Neural cell (in vitro differentiated cells): ENCODE measurements around the gene AMOTL2. TPM values are rescaled to one million over a fixed set of nuclear protein-coding genes. Genes with fewer than 3 reads are reported as not detected.
A peak's percentile ranks its signal among the peaks of the same experiment; 100 is the strongest.

ENCODE experiments used
- H2AFZ ChIP-seq: fragments of 200-600, 300-800 bp; sonication (generic), shearing (Covaris generic); 2 replicates; pipeline ENCODE4 v1.6.0; 2014; ENCODE audit warnings: low read depth, mild to moderate bottlenecking, antibody characterized with exemption, low read length, moderate library complexity
- H3F3A ChIP-seq: fragments of 200-600 bp; shearing (Covaris generic); 2 replicates; pipeline ENCODE4 v1.6.1; 2016; ENCODE audit warnings: mild to moderate bottlenecking, moderate library complexity, mixed read lengths, antibody characterized with exemption, low read length; ENCODE audit not compliant: insufficient read depth, poor library complexity, severe bottlenecking
- H3K27ac ChIP-seq: fragments of 200-600, 300-800 bp; sonication (generic), shearing (Covaris generic); 2 replicates; pipeline ENCODE4 v1.5.1; 2014; ENCODE audit warnings: mild to moderate bottlenecking, low read length, moderate library complexity
- H3K27me3 ChIP-seq: fragments of 300-800, 200-600 bp; sonication (generic), shearing (Covaris generic); 2 replicates; pipeline ENCODE4 v1.6.0; 2014; ENCODE audit warnings: mild to moderate bottlenecking, low read depth, low read length, moderate library complexity; ENCODE audit not compliant: insufficient read depth
- H3K36me3 ChIP-seq: fragments of 300-800, 200-600 bp; sonication (generic), shearing (Covaris generic); 2 replicates; pipeline ENCODE4 v1.5.1; 2014; ENCODE audit warnings: mild to moderate bottlenecking, antibody characterized with exemption, low read length, moderate library complexity; ENCODE audit not compliant: insufficient read depth
- H3K4me2 ChIP-seq: fragments of 300-800, 200-600 bp; sonication (generic), shearing (Covaris generic); 2 replicates; pipeline ENCODE4 v1.6.0; 2014; ENCODE audit warnings: mild to moderate bottlenecking, low read length
- H3K4me3 ChIP-seq: fragments of 300-800, 200-600 bp; sonication (generic), shearing (Covaris generic); 2 replicates; pipeline ENCODE4 v1.5.1; 2014; ENCODE audit warnings: mild to moderate bottlenecking, low read length, moderate library complexity
- H3K79me2 ChIP-seq: fragments of 200-600 bp; shearing (Covaris generic); replicated peaks from 2 replicates; pipeline ENCODE4 v1.6.0; 2014; ENCODE audit warnings: mild to moderate bottlenecking, low read length, moderate library complexity; ENCODE audit not compliant: insufficient read depth
- H3K9ac ChIP-seq: fragments of 300-800, 200-600 bp; sonication (generic), shearing (Covaris generic); 2 replicates; pipeline ENCODE4 v1.6.1; 2016; ENCODE audit warnings: mild to moderate bottlenecking, low read length, mixed read lengths
- H3K9me2 ChIP-seq: fragments of 200-600 bp; shearing (Covaris generic); 2 replicates; pipeline ENCODE4 v1.6.1; 2016; ENCODE audit warnings: mild to moderate bottlenecking, low read length, mixed read lengths; ENCODE audit not compliant: insufficient read depth
- H3K9me3 ChIP-seq: fragments of 200-600, 300-800 bp; sonication (generic), shearing (Covaris generic); 2 replicates; pipeline ENCODE4 v1.6.1; 2016; ENCODE audit warnings: mild to moderate bottlenecking, mixed run types, low read length, moderate library complexity, mixed read lengths
- H4K20me1 ChIP-seq: fragments of 200-600 bp; shearing (Covaris generic); 2 replicates; pipeline ENCODE4 v1.6.1; 2016; ENCODE audit warnings: mild to moderate bottlenecking, mixed run types; ENCODE audit not compliant: insufficient read depth
- EP300 ChIP-seq: fragments of 450-650 bp; conservative IDR thresholded peaks from 2 replicates; pipeline ENCODE4 v1.6.1; 2014; ENCODE audit warnings: antibody characterized with exemption, mild to moderate bottlenecking, moderate library complexity; ENCODE audit not compliant: poor library complexity, severe bottlenecking
- EZH2 ChIP-seq: fragments of 200-600, 300-800 bp; shearing (Covaris generic), sonication (generic); IDR thresholded peaks from 2 replicates; pipeline ENCODE4 v1.6.1; 2014; ENCODE audit warnings: antibody characterized with exemption, low read length, borderline replicate concordance, mild to moderate bottlenecking; ENCODE audit not compliant: insufficient read depth, poor library complexity, severe bottlenecking
- MXI1 ChIP-seq: fragments of 450-650 bp; conservative IDR thresholded peaks from 2 replicates; pipeline ENCODE4 v1.6.1; 2014; ENCODE audit warnings: antibody characterized with exemption, mild to moderate bottlenecking; ENCODE audit not compliant: poor library complexity, severe bottlenecking
- POLR2AphosphoS5 ChIP-seq: IDR thresholded peaks from 2 replicates; pipeline ENCODE4 v1.6.1; 2012
- RAD21 ChIP-seq: fragments of 450-650 bp; conservative IDR thresholded peaks from 2 replicates; pipeline ENCODE4 v1.6.1; 2014; ENCODE audit warnings: antibody characterized with exemption, mild to moderate bottlenecking, moderate library complexity
- REST ChIP-seq: IDR thresholded peaks from 2 replicates; pipeline ENCODE4 v1.6.1; 2012; ENCODE audit warnings: borderline replicate concordance
- SMC3 ChIP-seq: fragments of 450-650 bp; conservative IDR thresholded peaks from 2 replicates; pipeline ENCODE4 v1.6.1; 2014; ENCODE audit warnings: antibody characterized with exemption, mild to moderate bottlenecking, moderate library complexity; ENCODE audit not compliant: poor library complexity
- TAF1 ChIP-seq: IDR thresholded peaks from 2 replicates; pipeline ENCODE4 v1.6.1; 2012; ENCODE audit warnings: low read depth
- polyA plus RNA-seq: library from polyadenylated mRNA; depleted of rRNA; stranded (reverse); fragments of >200 nt; gene quantifications from 2 replicates; pipeline ENCODE4 v1.2.3, GENCODE V29; 2014
- TF ChIP-seq, protein P1 (sequence below): fragments of 450-650 bp; IDR thresholded peaks from 2 replicates; pipeline ENCODE4 v1.5.1; 2014; ENCODE audit warnings: antibody characterized with exemption, mild to moderate bottlenecking, moderate library complexity; ENCODE audit not compliant: poor library complexity, severe bottlenecking

Gene AMOTL2
- polyA plus RNA-seq, 1 donor from 2014 or later = 30.1 TPM

DNA sequence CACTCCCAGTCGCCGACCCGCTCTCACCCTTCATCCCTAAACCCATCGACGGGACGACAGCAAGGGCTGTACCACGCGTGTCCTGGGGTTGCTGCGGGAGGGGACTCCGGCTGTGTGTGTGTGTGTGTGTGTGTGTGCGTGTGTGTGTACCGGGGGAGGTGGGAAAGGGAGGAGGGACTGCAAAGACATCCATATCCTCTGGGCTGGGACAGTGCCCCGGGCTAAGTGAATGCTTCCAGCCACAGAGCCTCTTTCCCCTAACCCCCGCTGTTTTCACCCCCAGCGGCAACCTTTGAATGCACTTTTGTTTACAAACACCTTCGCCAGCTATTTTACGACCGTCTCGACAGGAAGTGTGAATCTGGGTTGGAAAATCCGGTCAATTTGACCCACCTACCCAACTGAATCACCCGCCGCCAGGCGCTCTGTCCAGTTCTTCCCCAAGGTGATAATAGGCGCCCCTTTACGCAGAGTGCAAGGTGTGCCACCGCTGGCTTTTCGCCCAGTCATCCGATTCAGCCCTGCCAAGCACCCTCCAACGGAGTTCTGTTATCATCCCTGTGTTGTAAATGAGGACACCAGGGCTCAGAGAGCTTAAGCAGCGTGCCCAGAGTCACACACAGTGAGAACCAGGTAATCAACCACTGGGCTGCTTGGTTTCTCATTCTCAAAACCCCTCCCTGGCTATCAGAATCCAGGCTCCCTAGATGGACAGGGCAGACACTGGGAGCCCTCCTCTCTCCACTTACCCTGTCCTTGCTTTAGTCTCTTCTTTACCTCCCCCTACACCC, 739 bp upstream of the AMOTL2 start:
- no peaks in the 10 kb centered on the region for H3K9me2 ChIP-seq
- H2AFZ ChIP-seq = peak overlapping the region; percentile 46
- H3K36me3 ChIP-seq = peaks cover 5% of the 10 kb centered on the region
- TF ChIP-seq POLR2AphosphoS5 = no peak
- TF ChIP-seq, protein P1, sequence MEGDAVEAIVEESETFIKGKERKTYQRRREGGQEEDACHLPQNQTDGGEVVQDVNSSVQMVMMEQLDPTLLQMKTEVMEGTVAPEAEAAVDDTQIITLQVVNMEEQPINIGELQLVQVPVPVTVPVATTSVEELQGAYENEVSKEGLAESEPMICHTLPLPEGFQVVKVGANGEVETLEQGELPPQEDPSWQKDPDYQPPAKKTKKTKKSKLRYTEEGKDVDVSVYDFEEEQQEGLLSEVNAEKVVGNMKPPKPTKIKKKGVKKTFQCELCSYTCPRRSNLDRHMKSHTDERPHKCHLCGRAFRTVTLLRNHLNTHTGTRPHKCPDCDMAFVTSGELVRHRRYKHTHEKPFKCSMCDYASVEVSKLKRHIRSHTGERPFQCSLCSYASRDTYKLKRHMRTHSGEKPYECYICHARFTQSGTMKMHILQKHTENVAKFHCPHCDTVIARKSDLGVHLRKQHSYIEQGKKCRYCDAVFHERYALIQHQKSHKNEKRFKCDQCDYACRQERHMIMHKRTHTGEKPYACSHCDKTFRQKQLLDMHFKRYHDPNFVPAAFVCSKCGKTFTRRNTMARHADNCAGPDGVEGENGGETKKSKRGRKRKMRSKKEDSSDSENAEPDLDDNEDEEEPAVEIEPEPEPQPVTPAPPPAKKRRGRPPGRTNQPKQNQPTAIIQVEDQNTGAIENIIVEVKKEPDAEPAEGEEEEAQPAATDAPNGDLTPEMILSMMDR = peak; percentile 17
- no peaks in the 10 kb centered on the region for H3K27me3 ChIP-seq
- peaks cover 33% of the 10 kb centered on the region for H3K79me2 ChIP-seq
- peak overlapping the region; percentile 97 for H3K27ac ChIP-seq
- peak overlapping the region; percentile 100 for H3K9ac ChIP-seq
- H3K4me2 ChIP-seq = peak overlapping the region; percentile 35
- H3K4me3 ChIP-seq = peak overlapping the region; percentile 99
- H3K9me3 ChIP-seq = no peaks in the 10 kb centered on the region
- H3F3A ChIP-seq = no peaks in the 10 kb centered on the region
- no peaks in the 10 kb centered on the region for H4K20me1 ChIP-seq

DNA sequence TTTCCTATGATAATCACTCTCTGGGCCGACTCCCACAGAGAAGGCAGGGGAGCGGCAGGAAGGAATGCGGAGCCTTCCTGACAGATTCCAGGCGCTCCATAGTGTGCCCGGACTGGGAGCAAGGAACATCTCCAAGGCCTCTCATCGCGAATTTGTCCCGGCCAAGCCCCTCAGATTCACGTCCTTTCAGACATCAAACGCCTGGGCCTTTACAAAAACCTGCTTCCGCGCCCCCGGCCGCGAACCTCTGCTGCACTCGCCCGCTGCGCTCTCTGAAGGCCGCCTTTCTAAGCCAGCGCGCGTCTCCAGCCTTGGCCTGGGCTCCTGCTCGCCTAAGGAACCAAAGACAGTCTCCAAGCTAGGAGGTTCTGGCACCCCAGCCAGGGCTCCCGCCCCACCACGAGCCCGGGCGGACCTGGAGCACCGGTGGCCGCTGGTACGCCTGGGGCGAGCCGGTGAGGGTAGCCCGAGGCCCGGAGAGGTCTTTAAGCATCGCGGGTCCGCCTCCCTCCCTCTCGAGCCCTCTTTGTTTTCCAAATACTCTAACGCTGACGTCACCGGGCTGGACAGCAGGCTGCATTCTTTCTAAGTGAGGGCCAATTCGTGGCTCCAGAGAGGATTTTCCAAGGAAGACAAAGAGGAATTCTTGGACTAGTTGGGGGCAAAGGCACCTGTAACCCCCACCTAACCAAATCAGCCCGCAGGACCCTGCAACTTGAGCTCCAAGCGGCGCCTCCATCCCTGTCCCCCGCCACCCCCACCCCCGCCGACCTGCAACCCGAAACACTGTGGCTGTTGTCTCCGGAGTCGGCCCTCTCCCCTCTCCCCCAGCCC, 759 bp downstream of the AMOTL2 start:
- TF ChIP-seq, protein P1 = no peak
- TF ChIP-seq POLR2AphosphoS5 (peak; percentile 1), SMC3 (peak; percentile 23), RAD21 (no peak), MXI1 (peak; percentile 45), EP300 (no peak), EZH2 (no peak), TAF1 (no peak), REST (peak; percentile 88)
- Histone ChIP-seq H3K27ac (peak overlapping the region; percentile 97), H3K9me3 (no peaks in the 10 kb centered on the region), H3K9ac (peak overlapping the region; percentile 100), H3K9me2 (no peaks in the 10 kb centered on the region), H3F3A (no peaks in the 10 kb centered on the region), H3K27me3 (no peaks in the 10 kb centered on the region), H3K79me2 (peaks cover 40% of the 10 kb centered on the region), H3K36me3 (peaks cover 5% of the 10 kb centered on the region), H3K4me2 (peak overlapping the region; percentile 91), H4K20me1 (no peaks in the 10 kb centered on the region), H3K4me3 (peak overlapping the region; percentile 99), H2AFZ (peak overlapping the region; percentile 88)
